Measurements from ENCODE around the gene ACTR10. TPM values are rescaled to one million over a fixed set of nuclear protein-coding genes. Genes with fewer than 3 reads are reported as not detected.
A peak's percentile ranks its signal among the peaks of the same experiment; 100 is the strongest.

The ACTR10 gene
- total and polyA plus RNA-seq, 8 donors = 68.3 to 109 (median 100.0) TPM

DNA sequence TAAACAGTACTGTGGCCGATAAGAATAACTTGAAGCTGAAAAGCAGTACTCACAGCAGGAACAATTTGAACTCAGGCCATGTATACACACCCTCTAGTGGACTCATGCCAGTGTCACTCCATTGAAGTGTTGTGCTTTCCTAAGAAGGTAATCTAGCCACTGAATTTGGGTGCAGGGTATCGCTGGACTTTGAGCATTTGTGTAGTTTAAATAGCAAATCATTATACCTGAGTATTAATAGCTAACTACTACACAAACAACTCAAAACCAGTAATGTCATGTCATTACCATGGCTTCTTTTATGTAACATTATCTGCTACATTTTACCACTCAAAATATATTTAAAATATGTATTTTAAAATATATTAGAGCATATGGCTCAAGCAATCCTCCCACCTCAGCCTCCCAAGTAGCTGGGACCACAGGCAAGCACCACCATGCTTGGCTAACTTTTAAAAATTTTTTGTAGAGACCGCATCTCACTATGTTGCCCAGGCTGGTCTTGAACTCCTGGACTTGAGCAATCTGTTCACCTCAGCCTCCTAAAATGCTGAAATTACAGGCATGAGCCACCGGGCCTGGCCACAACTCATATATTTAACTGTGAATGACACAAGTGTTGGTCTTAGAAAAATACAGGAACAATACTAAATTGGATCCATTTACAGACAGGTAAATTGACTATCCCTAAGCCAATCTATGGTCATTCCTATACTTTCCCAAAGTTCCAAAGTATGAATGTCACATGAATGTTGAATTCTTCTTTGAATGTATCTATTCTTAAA is 72.8 kb downstream of the ACTR10 start:
- Histone ChIP-seq H3K9me3 (no peaks in the 10 kb centered on the region), H3K27me3 (no peaks in the 10 kb centered on the region), H3K36me3 (peaks cover 0 to 79% of the 10 kb centered on the region in 2 donors), H3K4me3 (no peak overlapping the region), H3K27ac (peak overlapping the region in 1 of 2 donors; percentile 74), H3K4me1 (peaks cover 0 to 51% of the 10 kb centered on the region in 2 donors)
- no peak for DNase-seq
- peak; percentile 86 for ATAC-seq
- intact Hi-C loops (cut with DNase I) = no loop called here
- TF ChIP-seq, protein P1, sequence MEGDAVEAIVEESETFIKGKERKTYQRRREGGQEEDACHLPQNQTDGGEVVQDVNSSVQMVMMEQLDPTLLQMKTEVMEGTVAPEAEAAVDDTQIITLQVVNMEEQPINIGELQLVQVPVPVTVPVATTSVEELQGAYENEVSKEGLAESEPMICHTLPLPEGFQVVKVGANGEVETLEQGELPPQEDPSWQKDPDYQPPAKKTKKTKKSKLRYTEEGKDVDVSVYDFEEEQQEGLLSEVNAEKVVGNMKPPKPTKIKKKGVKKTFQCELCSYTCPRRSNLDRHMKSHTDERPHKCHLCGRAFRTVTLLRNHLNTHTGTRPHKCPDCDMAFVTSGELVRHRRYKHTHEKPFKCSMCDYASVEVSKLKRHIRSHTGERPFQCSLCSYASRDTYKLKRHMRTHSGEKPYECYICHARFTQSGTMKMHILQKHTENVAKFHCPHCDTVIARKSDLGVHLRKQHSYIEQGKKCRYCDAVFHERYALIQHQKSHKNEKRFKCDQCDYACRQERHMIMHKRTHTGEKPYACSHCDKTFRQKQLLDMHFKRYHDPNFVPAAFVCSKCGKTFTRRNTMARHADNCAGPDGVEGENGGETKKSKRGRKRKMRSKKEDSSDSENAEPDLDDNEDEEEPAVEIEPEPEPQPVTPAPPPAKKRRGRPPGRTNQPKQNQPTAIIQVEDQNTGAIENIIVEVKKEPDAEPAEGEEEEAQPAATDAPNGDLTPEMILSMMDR (IDR thresholded peaks at IDR 0.05) = no peak

GRCh38 chr14:58274881-58275280 is 74.9 kb downstream of the ACTR10 start:
- H3K9me3 ChIP-seq = no peaks in the 10 kb centered on the region
- no peak overlapping the region for H3K4me3 ChIP-seq
- no peak for ATAC-seq
- peak overlapping the region in 1 of 2 donors; percentile 37 for H3K27ac ChIP-seq
- DNase-seq = no peak
- H3K4me1 ChIP-seq = peaks cover 0 to 56% of the 10 kb centered on the region in 2 donors
- TF ChIP-seq, protein P1 (IDR thresholded peaks at IDR 0.05) = no peak
- H3K36me3 ChIP-seq = peaks cover 0 to 79% of the 10 kb centered on the region in 2 donors
- intact Hi-C loops (cut with DNase I) = no loop called here
- no peaks in the 10 kb centered on the region for H3K27me3 ChIP-seq

DNA sequence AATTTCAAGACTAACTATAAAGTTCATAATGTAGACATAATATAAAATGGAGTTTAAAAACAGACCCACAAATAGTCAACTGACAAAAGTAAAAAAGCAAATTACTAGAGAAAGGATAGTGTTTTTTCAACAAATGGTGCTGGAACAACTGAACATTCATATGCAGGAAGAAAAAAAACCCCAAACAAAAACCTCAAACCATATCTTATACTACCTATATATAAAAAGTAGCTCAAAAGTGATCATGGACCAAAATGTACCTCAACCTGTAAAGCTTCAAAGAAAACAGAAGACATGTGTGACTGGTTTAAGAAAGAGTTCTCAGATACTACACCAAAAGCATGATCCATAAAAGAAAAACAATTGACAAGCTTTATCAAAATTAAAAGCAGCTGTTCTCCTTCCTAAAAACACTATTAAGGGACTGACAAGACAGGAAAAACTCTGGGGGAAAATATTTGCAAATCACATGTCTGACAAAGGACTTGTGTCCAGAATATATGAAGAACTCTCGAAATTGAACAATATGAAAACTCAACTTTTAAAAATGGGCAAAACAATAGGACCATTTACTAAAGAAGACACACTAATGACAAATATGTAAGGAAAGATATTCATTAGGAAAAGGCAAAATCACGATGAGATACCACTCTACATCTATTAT is 75.7 kb downstream of the ACTR10 start:
- H3K4me1 ChIP-seq = peaks cover 2 to 61% of the 10 kb centered on the region in 2 donors
- no peaks in the 10 kb centered on the region for H3K9me3 ChIP-seq
- ATAC-seq (no peak), DNase-seq (no peak)
- H3K4me3 ChIP-seq = no peak overlapping the region
- H3K36me3 ChIP-seq = peaks cover 0 to 75% of the 10 kb centered on the region in 2 donors
- no peaks in the 10 kb centered on the region for H3K27me3 ChIP-seq
- peak overlapping the region; percentile 11 to 37 for H3K27ac ChIP-seq
- intact Hi-C loops (cut with DNase I) = no loop called here
- TF ChIP-seq, protein P1 (IDR thresholded peaks at IDR 0.05) = no peak

DNA sequence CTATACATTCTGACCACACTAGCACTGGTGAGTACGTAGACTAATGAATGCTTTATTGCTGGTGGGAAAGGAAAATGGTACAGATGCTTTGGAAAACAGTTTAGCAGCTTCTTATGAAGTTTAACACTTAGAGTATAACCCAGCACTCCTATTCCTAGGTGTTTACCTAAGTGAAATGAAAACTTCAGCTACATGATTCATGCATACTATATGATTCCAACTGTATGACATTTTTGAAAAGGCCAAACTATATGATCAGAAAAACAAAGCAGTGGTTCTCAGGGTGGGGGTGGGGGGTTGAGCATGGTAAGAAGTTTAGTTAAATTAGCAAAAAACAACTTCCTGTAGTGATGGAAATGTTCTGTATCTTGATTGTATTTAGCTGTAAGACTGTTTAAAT is 76.3 kb downstream of the ACTR10 start:
- intact Hi-C loops (cut with DNase I) = no loop called here
- peaks cover 8 to 64% of the 10 kb centered on the region in 2 donors for H3K4me1 ChIP-seq
- peaks cover 0 to 69% of the 10 kb centered on the region in 2 donors for H3K36me3 ChIP-seq
- no peak overlapping the region for H3K4me3 ChIP-seq
- peak overlapping the region; percentile 11 to 37 for H3K27ac ChIP-seq
- TF ChIP-seq, protein P1 (IDR thresholded peaks at IDR 0.05) = no peak
- no peaks in the 10 kb centered on the region for H3K9me3 ChIP-seq
- ATAC-seq (no peak), DNase-seq (no peak)
- H3K27me3 ChIP-seq = no peaks in the 10 kb centered on the region

DNA sequence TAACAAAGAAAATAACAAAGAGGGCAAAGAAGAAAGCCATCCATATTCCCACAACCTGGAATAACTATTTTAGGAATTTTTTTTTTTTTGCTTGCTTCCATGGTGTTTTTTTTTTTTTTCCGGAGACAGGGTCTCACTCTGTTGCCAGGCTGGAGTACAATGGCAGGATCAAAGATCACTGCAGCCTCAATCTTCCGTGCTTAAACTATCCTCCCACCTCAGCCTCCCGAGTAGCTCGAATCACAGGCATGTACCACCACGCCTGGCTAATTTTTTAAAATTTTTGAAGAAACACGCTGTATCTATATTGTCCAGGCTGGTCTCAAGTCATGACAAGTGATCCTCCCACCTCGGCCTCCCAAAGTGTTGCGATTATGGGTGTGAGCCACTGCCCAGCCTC is 78.2 kb downstream of the ACTR10 start:
- intact Hi-C loops (cut with DNase I) = no loop called here
- Histone ChIP-seq H3K4me1 (peaks cover 24 to 66% of the 10 kb centered on the region in 2 donors), H3K27ac (no peak overlapping the region), H3K27me3 (no peaks in the 10 kb centered on the region), H3K9me3 (no peaks in the 10 kb centered on the region), H3K36me3 (peaks cover 0 to 52% of the 10 kb centered on the region in 2 donors), H3K4me3 (no peak overlapping the region)
- no peak for DNase-seq
- TF ChIP-seq, protein P1 (IDR thresholded peaks at IDR 0.05) = no peak
- no peak for ATAC-seq
